Stimulated activated memory B cell treated with anti-CD40 and anti-IgM and Interleukin-4, amounts not matched to agents 10 μg/mL and 1 μg/mL and 100 μg/mL, for 72 hours (primary cell): ENCODE results near the gene EIF1.
"Not testable (repeated sequence)": the region's sequence is repeated elsewhere in the genome, so short reads cannot be mapped to it uniquely, and the experiment has no call there.

Source experiments
- ATAC-seq: fragments of 150-1000 bp; cut with Tn5 transposase; 2 replicates; pipeline ENCODE4 v1.10.0; 2021
- H3K27ac Mint-ChIP-seq: one replicate; pipeline ENCODE4 v1.8.0; 2022; ENCODE audit warnings: mild to moderate bottlenecking, mixed read lengths
- H3K27me3 Mint-ChIP-seq: one replicate; pipeline ENCODE4 v1.8.0; 2022; ENCODE audit warnings: mixed read lengths
- H3K36me3 Mint-ChIP-seq: one replicate; pipeline ENCODE4 v1.8.0; 2022; ENCODE audit warnings: mixed read lengths
- H3K4me1 Mint-ChIP-seq: one replicate; pipeline ENCODE4 v1.8.0; 2022; ENCODE audit warnings: mixed read lengths
- H3K4me3 Mint-ChIP-seq: one replicate; pipeline ENCODE4 v1.8.0; 2022; ENCODE audit warnings: mild to moderate bottlenecking, moderate library complexity, mixed read lengths
- H3K9me3 Mint-ChIP-seq: one replicate; pipeline ENCODE4 v1.8.0; 2022; ENCODE audit warnings: mixed read lengths

Gene EIF1

DNA sequence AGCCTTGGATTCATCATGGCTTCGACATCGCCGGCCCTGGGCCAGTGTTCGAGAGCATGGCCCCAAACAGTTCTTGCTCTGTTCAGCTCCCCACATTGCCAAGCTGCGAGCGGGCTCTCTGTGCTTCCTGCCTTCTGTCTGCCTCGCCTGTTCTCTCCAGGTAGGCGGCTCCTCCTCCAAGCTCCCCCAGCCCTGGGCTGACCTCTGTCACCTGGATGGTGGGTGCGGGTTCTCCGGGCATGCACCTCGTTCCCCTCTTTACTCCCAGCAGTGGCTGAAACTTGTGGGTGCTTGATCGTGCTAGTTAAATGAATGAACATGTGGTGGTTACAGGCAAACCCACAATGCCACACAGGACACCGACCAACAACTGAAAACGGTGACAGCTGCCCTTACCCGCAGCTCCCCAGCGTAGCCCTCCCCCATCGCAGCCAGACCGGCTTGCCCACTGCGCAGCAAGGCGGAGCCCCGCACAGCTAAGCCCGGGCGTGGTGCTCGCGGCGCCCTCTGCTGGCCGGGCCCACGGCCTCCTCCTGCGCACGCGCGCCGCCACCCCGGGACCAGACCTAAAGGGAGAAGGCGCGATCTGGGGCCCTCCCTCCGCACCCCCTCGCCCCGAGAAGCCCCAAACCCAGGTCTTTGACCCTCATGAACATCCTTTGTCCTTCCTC, 23.0 kb upstream of the EIF1 start:
- no peaks in the 10 kb centered on the region for H3K36me3 Mint-ChIP-seq
- peaks cover 58% of the 10 kb centered on the region for H3K4me1 Mint-ChIP-seq
- H3K27ac Mint-ChIP-seq, result peak overlapping the region; percentile 89
- H3K9me3 Mint-ChIP-seq, result no peaks in the 10 kb centered on the region
- peak; percentile 93 for ATAC-seq
- H3K27me3 Mint-ChIP-seq, result no peaks in the 10 kb centered on the region
- peak overlapping the region; percentile 81 for H3K4me3 Mint-ChIP-seq

DNA sequence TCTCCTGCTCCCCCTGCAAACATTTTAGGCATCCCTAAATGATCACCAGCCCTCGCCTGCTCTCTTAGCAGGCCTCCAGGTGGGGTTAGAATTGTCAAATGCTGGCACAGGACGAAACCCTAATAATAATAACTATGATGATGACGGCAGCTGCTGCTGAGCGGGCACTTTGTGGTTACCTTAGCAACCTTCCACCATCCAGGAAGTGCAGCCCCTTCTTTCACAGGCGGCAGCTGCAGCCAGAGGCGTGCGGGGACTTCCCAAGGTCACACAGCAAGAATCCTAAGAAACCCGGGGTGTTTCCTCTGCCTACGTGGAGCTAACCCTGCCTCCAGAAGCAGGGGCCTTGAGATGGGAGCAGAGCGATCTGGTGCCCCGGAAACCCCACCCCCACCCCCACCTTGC, 22.4 kb upstream of the EIF1 start:
- Mint-ChIP-seq H3K36me3 (no peaks in the 10 kb centered on the region), H3K9me3 (no peaks in the 10 kb centered on the region), H3K27me3 (no peaks in the 10 kb centered on the region), H3K27ac (peak overlapping the region; percentile 89), H3K4me1 (peaks cover 58% of the 10 kb centered on the region), H3K4me3 (peak overlapping the region; percentile 81)
- ATAC-seq, result peak; percentile 83

DNA sequence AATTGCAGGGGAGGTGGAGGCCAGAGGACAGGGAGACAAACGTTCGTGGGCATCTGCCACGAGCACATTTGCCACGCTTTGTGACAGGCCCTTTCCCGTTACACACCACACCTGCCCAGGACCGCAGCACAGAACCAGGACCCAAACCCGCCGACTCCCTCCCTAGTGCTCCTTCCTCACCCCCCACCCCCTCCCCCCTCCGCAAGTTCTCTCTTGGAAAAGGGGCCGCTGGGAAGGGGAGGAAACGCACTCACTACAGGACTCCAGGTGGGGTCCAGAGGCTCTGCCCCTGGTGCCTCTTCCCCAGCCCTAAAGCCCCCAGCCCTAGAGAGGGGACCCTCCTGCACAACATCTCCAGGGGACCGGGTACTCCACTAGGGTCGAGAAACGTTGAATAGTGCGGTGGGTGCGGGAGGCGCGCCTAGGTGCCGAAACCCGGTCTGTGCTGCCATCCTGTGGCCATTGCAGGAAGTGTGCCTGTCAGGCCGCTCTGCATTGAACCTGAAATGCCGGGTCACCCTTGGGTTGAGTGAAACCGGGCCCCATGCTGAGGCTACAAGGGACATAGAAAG, 21.9 kb upstream of the EIF1 start:
- Mint-ChIP-seq H3K36me3 (no peaks in the 10 kb centered on the region), H3K4me1 (peaks cover 58% of the 10 kb centered on the region), H3K4me3 (peak overlapping the region; percentile 81), H3K27me3 (no peaks in the 10 kb centered on the region), H3K9me3 (no peaks in the 10 kb centered on the region), H3K27ac (peak overlapping the region; percentile 89)
- ATAC-seq, result peak; percentile 76

DNA sequence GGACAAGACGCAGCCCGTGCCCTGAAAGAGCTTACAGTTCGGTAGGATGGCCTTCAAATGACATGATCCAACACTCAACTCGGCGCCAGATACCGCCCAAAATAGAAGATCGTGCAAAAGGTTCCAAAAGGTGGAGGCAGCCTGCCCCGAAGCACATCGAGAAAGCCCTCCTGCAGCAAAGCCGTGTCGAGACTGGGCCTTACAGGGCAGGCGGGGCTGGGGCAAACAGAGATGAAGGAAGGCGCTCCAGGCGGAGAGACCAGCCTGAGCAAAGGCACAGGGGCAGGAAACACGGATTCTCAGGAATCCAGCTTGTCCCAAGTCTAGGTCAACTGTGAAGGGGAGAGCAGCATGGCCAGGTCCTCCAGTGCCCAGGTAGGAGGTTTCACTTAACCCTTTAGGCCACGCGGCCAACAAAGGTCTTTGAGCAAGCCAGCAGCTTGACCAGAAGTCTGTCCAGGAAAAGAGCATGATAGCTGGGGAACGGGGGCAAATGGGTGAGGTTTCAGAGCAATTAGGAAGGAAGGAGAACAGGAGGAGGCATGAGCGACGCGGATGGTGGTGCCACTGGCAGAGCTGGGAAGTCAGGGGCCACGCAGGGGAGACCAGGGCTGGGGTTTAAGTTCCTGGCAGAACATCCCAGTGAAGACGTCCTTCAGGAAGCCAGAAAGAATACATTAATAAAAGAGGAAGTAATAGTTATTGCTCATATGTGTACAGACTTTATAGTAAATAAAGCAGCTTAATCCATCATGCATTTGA, 21.2 kb upstream of the EIF1 start:
- peak overlapping the region; percentile 81 for H3K4me3 Mint-ChIP-seq
- H3K4me1 Mint-ChIP-seq, result peaks cover 57% of the 10 kb centered on the region
- no peak for ATAC-seq
- peak overlapping the region; percentile 89 for H3K27ac Mint-ChIP-seq
- no peaks in the 10 kb centered on the region for H3K36me3 Mint-ChIP-seq
- no peaks in the 10 kb centered on the region for H3K27me3 Mint-ChIP-seq
- H3K9me3 Mint-ChIP-seq, result no peaks in the 10 kb centered on the region

DNA sequence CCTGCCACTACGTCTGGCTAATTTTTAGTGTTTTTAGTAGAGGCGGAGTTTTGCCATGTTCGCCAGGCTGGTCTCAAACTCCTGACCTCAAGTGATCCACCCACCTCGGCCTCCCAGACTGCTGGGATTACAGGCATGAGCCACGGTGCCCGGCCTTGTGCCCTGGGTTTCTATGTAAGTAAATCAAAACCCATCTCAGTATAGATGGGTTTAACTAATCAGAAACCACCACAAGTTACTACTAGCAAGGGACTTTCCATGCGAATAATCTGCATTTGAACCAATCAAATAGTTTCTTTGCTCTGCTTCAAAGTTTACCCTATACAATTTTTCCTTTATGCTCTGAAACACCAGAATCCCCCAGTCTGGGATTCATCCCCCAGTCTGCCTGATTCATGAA, 16.5 kb upstream of the EIF1 start:
- peak overlapping the region; percentile 30 for H3K27ac Mint-ChIP-seq
- H3K9me3 Mint-ChIP-seq, result no peaks in the 10 kb centered on the region
- no peak for ATAC-seq
- no peaks in the 10 kb centered on the region for H3K27me3 Mint-ChIP-seq
- H3K4me3 Mint-ChIP-seq, result no peak overlapping the region
- H3K36me3 Mint-ChIP-seq, result no peaks in the 10 kb centered on the region
- H3K4me1 Mint-ChIP-seq, result peaks cover 45% of the 10 kb centered on the region

DNA sequence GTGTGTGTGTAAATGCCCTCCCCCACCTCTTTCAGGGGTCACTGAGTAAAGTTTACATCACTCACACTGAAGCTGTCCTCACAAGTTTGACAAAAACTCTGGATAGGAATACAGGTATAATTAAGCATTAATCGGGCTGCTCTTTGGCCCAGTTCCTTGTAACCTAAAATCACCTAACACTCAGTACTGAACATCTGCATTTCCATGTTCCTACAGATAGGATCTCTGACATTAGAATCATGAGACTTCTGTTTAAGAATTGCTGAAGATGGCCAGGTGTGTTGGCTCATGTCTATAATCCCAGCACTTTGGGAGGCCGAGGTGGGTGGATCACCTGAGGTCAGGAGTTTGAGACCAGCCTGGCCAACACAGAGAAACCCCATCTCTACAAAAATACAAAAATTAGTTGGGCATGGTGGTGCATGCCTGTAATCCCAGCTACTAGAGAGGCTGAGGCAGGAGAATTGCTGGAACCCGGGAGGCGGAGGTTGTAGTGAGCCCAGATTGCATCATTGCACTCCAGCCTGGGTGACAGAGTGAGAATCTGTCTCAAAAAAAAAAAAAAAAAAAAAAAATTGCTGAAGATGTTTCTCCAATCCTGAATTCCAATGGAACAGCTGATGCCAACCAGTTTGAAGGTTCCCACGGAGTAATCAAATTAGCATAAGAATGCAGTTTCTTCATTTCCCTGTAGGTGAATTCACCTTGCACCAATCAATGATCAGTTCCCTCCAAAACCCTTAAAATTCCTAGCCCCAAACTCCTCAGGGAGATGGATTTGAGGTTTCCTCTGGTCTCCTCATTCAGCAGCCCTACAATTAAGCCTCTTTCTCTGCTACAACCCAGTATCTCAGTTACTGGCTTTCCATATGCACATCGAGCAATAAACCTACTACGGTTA, 13.3 kb upstream of the EIF1 start:
- not testable (repeated sequence) for H3K36me3 Mint-ChIP-seq, H3K4me3 Mint-ChIP-seq, H3K27me3 Mint-ChIP-seq, H3K9me3 Mint-ChIP-seq, ATAC-seq
- Mint-ChIP-seq H3K27ac (peak overlapping the region; percentile 93), H3K4me1 (peaks cover 45% of the 10 kb centered on the region)

DNA sequence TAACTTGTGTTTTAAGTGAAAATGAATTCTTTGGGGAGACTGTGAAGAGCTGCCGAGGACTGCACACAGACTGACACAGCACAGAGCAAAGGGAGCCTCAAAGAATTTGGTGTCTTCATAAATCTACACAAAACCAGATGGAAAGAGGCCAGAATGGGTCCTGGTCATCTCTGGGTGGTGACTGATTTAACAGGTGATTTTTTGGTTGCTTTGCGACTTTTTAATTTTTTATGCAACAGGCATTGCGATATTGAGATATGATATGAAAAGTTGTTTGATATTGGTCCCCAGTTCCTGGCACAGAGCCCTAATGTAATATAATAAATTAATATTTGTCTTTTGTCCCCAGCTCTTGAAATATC, 12.6 kb upstream of the EIF1 start:
- no peak overlapping the region for H3K4me3 Mint-ChIP-seq
- no peak for ATAC-seq
- H3K27ac Mint-ChIP-seq, result peak overlapping the region; percentile 93
- peaks cover 44% of the 10 kb centered on the region for H3K4me1 Mint-ChIP-seq
- H3K9me3 Mint-ChIP-seq, result no peaks in the 10 kb centered on the region
- H3K36me3 Mint-ChIP-seq, result no peaks in the 10 kb centered on the region
- H3K27me3 Mint-ChIP-seq, result no peaks in the 10 kb centered on the region

DNA sequence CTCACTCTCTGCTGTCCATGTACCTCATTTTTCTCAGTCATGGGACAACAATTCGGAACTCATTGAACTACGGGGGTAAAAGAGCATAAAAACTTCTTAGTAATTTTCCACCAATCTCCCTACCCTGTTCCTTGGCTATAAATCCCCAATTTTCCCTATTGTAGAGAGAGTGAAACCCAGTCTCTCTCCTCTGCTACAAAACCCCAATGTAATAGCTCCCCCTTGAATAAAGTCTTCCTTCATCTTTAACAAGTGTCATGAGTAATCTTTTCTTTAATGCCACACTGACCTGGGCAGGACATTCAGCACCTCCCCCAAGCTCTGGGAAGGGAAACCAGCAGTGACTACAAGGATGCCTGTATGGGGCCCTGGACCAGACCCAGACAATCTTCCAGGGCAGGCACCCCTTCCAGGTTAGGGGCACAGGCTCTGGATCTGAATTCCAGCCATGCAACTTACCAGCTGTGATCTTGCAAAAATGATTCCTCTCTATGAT, 10.2 kb upstream of the EIF1 start:
- peaks cover 51% of the 10 kb centered on the region for H3K4me1 Mint-ChIP-seq
- peak; percentile 78 for ATAC-seq
- no peaks in the 10 kb centered on the region for H3K36me3 Mint-ChIP-seq
- H3K27ac Mint-ChIP-seq, result peak overlapping the region; percentile 93
- H3K9me3 Mint-ChIP-seq, result no peaks in the 10 kb centered on the region
- H3K27me3 Mint-ChIP-seq, result no peaks in the 10 kb centered on the region
- peak overlapping the region; percentile 65 for H3K4me3 Mint-ChIP-seq

DNA sequence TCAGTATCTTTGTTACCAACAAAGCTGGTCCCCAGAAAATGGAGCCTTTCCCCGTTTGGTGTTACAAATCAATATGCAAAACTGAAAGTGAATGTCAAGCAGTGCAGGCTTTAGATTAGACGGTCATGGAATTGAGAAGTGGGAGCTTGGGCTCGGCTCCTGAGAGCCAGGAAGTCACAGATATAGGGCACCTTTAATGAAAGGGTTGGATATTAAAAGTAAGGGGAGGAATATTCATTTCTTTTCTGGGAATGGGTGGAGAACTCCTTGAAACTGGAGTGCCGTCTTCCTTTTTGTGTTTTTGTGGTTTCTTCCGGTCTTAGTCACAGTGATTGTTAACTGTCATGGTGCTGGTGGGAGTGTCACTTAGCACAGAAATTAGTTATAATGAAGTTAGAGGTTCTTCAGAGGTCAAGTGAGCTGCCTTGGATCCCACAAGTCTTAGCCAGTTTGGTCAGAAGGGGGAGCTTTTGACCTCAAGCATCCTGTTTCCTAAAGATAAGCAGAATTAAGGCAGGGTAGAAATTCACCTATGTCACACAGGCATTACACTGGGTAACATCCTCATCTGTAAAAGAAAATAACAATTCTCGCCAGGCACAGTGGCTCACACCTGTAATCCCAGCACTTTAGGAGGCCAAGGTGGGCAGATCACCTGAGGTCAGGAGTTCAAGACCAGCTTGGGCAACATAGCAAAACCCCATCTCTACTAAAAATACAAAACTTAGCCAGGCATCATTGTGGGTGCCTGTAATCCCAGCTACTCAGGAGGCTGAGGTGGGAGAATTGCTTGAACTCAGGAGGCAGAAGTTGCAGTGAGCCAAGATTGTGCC, 9.6 kb upstream of the EIF1 start:
- H3K4me3 Mint-ChIP-seq, result peak overlapping the region; percentile 65
- peaks cover 51% of the 10 kb centered on the region for H3K4me1 Mint-ChIP-seq
- peak; percentile 81 for ATAC-seq

DNA sequence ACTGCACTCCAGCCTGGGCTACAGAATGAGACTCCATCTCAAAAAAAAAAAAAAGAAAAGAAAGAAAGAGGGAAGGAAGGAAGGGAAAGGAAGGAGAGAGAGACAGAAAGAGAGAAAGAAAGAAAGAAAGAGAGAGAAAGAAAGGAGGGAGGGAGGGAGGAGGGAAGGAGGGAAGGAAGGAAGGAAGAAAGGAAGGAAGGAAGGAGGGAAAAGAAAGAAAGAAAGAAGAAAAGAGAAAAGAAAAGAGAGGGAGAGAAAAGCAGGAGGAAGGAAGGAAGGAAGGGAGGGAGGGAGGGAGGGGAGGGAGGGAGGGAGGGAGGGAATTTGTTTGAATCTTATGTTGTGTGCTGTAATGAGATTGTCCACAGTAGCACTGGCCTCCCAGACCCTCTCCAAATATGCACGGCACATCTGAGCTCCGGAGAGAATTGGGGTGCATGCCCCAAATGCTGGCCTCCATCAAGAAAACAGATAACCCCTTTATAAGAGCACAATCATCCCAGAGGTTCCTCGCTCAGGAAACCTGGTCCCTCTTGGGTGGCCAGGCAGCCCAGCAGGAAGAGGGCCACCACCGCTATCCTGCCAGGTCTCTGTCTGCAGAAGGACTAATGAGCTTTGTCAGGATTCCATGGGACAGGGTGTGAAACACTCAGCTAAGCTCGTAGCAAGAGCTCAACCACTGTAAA, 8.8 kb upstream of the EIF1 start:
- no peaks in the 10 kb centered on the region for H3K9me3 Mint-ChIP-seq
- H3K27ac Mint-ChIP-seq, result peak overlapping the region; percentile 93
- no peak overlapping the region for H3K4me3 Mint-ChIP-seq
- peaks cover 48% of the 10 kb centered on the region for H3K4me1 Mint-ChIP-seq
- H3K27me3 Mint-ChIP-seq, result no peaks in the 10 kb centered on the region
- ATAC-seq, result no peak
- no peaks in the 10 kb centered on the region for H3K36me3 Mint-ChIP-seq

More for the DNA sequence above, 9.6 kb upstream of the EIF1 start:
- H3K27ac Mint-ChIP-seq, result peak overlapping the region; percentile 93
- H3K27me3 Mint-ChIP-seq, result no peaks in the 10 kb centered on the region
- H3K36me3 Mint-ChIP-seq, result no peaks in the 10 kb centered on the region
- H3K9me3 Mint-ChIP-seq, result no peaks in the 10 kb centered on the region

DNA sequence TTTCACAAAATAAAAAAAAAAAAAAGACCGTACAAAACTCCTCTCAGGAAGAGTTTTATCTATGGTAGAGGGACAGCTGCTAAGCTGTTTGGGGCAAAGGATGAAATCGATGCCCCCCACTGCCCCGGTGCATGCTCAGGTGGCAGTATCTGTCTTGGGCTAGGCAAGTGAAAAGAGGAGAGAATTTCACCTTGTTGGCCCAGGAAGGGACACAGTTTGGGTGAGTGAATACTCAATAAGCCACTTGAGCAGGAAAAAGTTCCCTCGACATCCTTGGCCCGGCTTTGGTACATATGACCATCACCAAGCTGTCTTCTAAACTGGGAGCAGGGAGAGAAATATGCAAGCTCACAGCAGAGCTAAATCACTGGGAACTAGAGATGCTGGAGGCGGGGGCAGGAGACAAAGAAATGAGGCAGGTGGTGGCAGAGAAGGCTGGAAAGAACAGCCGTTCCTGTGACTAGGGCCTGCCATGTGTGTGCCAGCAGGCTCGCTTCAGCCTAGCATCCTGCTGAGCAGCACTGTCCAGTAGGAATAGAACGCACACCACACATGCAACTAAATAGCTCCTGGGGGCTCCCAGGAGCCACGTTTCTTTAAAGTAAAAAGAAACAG, 8.2 kb upstream of the EIF1 start:
- H3K4me3 Mint-ChIP-seq, result no peak overlapping the region
- peaks cover 46% of the 10 kb centered on the region for H3K4me1 Mint-ChIP-seq
- H3K27ac Mint-ChIP-seq, result peak overlapping the region; percentile 93
- no peak for ATAC-seq
- H3K36me3 Mint-ChIP-seq, result no peaks in the 10 kb centered on the region
- no peaks in the 10 kb centered on the region for H3K9me3 Mint-ChIP-seq
- H3K27me3 Mint-ChIP-seq, result no peaks in the 10 kb centered on the region

DNA sequence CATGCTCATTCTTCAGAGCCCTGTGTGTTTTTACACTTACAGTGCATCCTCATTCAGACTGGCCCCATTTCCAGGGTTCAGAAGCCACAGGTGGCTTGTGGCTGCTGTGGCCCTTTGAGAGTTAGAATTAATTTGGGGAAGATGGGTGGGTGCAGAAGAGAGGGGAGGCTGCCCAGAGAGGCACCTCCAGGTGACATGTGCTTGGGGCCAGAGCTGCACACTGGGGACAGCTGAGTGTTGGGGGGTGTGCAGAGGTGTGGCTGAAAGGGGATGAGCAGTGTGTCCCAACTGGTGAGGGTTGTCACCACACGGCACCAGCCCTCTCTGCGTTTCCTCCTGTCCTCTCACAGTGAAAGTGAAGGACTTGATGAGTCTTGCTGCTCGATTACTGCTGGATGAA, 6.9 kb upstream of the EIF1 start:
- H3K9me3 Mint-ChIP-seq, result no peaks in the 10 kb centered on the region
- no peak for ATAC-seq
- H3K27me3 Mint-ChIP-seq, result no peaks in the 10 kb centered on the region
- H3K36me3 Mint-ChIP-seq, result no peaks in the 10 kb centered on the region
- no peak overlapping the region for H3K4me3 Mint-ChIP-seq
- H3K27ac Mint-ChIP-seq, result no peak overlapping the region
- peaks cover 35% of the 10 kb centered on the region for H3K4me1 Mint-ChIP-seq

DNA sequence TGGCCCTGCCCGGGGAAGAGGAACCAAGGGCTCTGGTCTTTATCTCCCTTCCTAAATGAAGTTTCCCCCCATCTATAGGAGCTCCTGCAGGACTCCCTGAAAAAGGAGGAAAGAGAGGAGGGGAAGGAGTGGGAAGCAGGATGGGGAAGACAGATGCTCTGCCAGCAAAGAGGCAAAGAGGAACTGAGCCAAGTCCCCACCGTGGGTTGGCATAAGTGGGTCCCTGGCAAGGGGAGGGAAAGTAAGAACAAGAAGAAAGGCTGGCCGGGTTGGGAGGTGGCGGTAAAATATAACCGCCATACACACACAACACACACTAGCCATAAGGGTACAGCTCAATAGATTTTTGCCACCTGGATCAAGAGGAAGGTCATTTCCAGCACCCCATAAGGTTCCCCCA, 6.1 kb upstream of the EIF1 start:
- no peak overlapping the region for H3K27ac Mint-ChIP-seq
- no peaks in the 10 kb centered on the region for H3K27me3 Mint-ChIP-seq
- no peaks in the 10 kb centered on the region for H3K9me3 Mint-ChIP-seq
- H3K4me1 Mint-ChIP-seq, result peaks cover 30% of the 10 kb centered on the region
- no peak for ATAC-seq
- H3K4me3 Mint-ChIP-seq, result no peak overlapping the region
- no peaks in the 10 kb centered on the region for H3K36me3 Mint-ChIP-seq
